GM19372 (cell line): Measurements from ENCODE around the gene TAS2R20.

Source experiments
- ATAC-seq: cut with Tn5 transposase; IDR thresholded peaks from one replicate; pipeline ENCODE4 v1.9.1; 2021; ENCODE audit warnings: mild to moderate bottlenecking, low read depth, moderate library complexity; ENCODE audit not compliant: unreplicated experiment

The TAS2R20 gene

GRCh38 chr12:10960211-10960610 is 37.9 kb downstream of the TAS2R20 start:
- no peak for ATAC-seq

- no peak for ATAC-seq
Observed at GRCh38 chr12:10959804-10960203, 38.3 kb downstream of the TAS2R20 start.

GRCh38 chr12:10957741-10958140 is 40.4 kb downstream of the TAS2R20 start:
- no peak for ATAC-seq

GRCh38 chr12:10956085-10956484 is 42.0 kb downstream of the TAS2R20 start:
- ATAC-seq = no peak

GRCh38 chr12:10952645-10953044 is 45.5 kb downstream of the TAS2R20 start:
- ATAC-seq = no peak
